HG03442 (cell line): ENCODE measurements around the gene DNM1.
A peak's percentile ranks its signal among the peaks of the same experiment; 100 is the strongest.

ENCODE experiments used
- ATAC-seq: cut with Tn5 transposase; IDR thresholded peaks from one replicate; pipeline ENCODE4 v1.9.1; 2021; ENCODE audit warnings: mild to moderate bottlenecking, moderate library complexity; ENCODE audit not compliant: unreplicated experiment

DNM1 gene

GRCh38 chr9:128204858-128205257 lies 1.7 kb downstream of the DNM1 start:
- ATAC-seq, result no peak

- no peak for ATAC-seq
Observed at GRCh38 chr9:128205296-128205944, 2.2 kb downstream of the DNM1 start.

GRCh38 chr9:128206484-128206883 lies 3.3 kb downstream of the DNM1 start:
- ATAC-seq, result no peak

GRCh38 chr9:128206916-128207910 lies 4.0 kb downstream of the DNM1 start:
- ATAC-seq, result no peak

- ATAC-seq, result no peak
Observed at GRCh38 chr9:128208386-128208785, 5.2 kb downstream of the DNM1 start.

- ATAC-seq, result no peak
Observed at GRCh38 chr9:128208946-128209669, 5.9 kb downstream of the DNM1 start.

- ATAC-seq, result no peak
Observed at GRCh38 chr9:128211186-128211980, 8.2 kb downstream of the DNM1 start.

GRCh38 chr9:128211981-128212281 lies 8.8 kb downstream of the DNM1 start:
- ATAC-seq, result no peak

- no peak for ATAC-seq
Observed at GRCh38 chr9:128213746-128214497, 10.7 kb downstream of the DNM1 start.

GRCh38 chr9:128214571-128215490 lies 11.7 kb downstream of the DNM1 start:
- no peak for ATAC-seq

GRCh38 chr9:128215491-128216409 lies 12.6 kb downstream of the DNM1 start:
- ATAC-seq, result no peak

GRCh38 chr9:128216781-128217553 lies 13.8 kb downstream of the DNM1 start:
- no peak for ATAC-seq

- no peak for ATAC-seq
Observed at GRCh38 chr9:128218172-128218517, 15.0 kb downstream of the DNM1 start.

- ATAC-seq, result peak; percentile 87
Observed at GRCh38 chr9:128218518-128219389, 15.6 kb downstream of the DNM1 start.

- no peak for ATAC-seq
Observed at GRCh38 chr9:128219831-128220230, 16.7 kb downstream of the DNM1 start.

- ATAC-seq, result no peak
Observed at GRCh38 chr9:128222026-128222425, 18.8 kb downstream of the DNM1 start.
